GM19043 (cell line): ENCODE measurements around the gene TTC21A.

Experiments
- ATAC-seq: cut with Tn5 transposase; IDR thresholded peaks from one replicate; pipeline ENCODE4 v1.9.1; 2021; ENCODE audit warnings: low read depth; ENCODE audit not compliant: unreplicated experiment

TTC21A gene

GRCh38 chr3:39176025-39176714 is 68.7 kb downstream of the TTC21A start:
- no peak for ATAC-seq

DNA sequence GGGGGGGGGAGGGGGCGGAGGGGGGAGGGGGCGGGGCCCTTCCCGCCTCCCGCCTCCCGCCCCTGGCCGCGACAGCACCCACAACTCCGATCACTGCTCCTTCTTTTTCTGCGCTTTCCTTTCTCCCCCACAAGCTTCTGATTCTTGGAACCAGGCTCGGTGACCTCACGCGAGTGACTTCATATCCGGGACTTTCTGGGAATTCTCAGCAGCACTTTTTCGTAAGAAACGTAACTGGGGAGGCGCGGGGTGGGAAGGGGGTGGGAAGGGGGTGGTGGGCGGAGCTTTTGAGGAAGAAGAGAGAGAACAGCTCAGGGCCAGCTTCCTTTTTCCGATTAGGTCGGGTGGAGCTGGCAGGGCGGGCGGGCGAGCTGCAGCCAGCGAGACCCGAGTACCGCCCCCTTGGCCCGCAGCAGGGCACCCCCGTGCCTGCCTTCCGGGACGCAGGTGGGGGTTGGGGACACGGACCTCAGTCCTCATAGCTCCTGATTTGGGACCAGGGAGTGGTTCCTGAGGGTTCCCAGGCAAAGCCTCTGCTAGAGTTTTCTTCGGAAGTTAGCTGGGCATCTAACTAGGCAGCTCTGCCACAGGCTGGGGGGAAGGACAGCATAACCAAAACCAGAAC is 70.3 kb downstream of the TTC21A start:
- no peak for ATAC-seq

DNA sequence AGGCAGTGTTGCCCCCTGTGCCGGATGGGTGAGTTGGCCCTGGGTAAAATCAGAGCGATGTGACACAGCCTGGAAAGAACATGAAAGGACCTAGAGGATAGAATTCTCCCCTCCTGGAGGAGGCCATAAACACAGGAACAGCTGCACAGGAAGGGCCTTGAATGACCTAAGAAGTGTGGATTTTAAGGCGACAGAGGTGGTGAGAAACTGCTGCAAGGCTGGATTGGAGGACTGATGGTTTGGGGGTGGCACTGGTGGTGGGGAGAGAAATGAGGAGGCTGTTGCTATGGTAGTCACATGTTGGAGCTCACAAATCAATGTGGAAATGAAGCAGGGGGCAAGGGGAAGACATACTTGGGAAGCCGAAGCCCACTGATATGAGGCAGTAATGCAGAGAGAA is 71.1 kb downstream of the TTC21A start:
- no peak for ATAC-seq

DNA sequence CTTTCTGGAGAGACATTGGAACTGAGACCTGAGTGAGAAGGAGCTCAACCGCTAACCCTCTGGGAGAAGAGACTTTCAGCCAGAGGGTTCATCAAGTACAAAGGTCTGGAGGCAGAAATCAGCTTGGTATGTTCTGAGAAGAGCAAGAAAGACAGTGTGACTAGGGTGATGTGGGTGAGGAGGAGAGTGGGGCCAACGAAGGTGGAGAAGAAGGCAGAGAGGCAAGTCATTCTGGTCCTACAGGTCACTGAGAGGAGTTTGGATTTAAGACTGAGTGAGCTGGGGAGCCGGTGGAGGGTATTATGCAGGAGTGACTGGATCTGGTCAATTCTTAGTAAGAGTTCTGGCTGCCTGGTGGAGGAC is 72.7 kb downstream of the TTC21A start:
- ATAC-seq: no peak

GRCh38 chr3:39180546-39181346 is 73.3 kb downstream of the TTC21A start:
- peak; percentile 90 for ATAC-seq

DNA sequence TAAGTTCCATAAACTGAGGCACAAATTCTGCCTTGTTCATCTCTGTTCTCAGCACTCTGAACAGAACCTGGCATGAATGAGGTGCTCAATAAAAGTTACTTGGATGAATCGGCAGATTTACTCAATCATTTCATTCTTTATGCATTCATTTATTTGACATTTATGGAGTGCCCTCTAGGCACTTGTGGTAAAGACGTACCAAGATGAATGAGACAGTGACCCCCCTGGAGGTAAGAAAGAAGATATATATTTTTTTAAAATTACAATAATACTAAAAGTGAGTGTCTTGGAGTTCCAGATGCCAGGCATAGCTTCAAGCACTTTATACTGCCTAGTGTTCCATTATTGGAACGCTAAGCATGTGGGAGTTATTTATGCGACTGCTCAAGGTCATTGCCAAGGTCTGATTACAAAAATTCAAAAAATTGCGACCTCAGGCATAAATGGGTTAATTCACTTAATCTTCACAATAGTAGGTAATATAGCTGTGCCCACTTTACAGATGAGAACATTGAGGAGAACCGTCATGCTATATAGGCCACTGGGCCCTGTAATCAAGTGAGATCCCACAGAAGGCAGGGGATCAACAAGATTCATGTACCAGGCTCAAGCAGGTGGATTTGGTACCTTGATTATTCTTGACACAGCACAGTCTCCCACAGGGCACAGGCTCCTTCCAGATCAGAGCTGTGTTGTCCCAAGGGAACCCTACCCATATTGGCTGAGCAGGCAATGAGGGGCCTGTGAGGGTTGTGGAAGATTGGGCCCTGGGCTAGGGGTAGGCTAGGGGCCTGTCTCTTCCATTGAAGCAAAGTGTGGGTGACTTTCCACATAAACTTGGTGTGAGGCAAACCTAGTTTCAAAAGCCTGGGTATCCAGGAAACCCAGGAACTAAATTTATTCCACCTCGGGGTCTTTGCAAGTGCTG is 74.2 kb downstream of the TTC21A start:
- ATAC-seq: no peak

- ATAC-seq: no peak
These were observed 76.0 kb downstream of the TTC21A start for GRCh38 chr3:39183211-39184080.

GRCh38 chr3:39184081-39184967 is 76.8 kb downstream of the TTC21A start:
- no peak for ATAC-seq

- no peak for ATAC-seq
These were observed 77.4 kb downstream of the TTC21A start for GRCh38 chr3:39184968-39185285.

GRCh38 chr3:39185326-39185958 is 78.0 kb downstream of the TTC21A start:
- no peak for ATAC-seq

GRCh38 chr3:39185959-39186691 is 78.6 kb downstream of the TTC21A start:
- ATAC-seq: no peak

DNA sequence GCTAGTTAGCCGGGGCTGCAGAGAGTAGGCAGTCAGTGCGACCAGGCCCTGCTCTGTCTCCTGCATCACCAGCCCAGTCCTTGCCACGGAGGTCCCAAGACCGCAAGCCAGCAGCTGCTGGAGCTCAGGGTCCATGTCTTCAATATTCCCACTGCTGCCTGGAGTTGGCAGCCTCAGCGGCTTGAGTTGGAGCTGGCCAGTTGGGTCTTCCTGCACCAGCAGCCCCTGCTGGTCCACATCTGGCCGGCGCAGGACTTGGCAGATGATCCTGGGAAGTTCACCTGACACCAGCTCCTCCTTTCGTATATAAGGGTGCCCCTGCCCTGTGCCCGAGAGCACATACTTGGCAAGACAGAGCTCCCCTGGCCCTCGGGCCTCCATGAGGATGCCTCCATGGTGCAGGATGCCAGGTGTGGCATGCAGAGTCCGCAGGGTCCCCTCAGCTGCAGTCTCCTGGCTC is 79.2 kb downstream of the TTC21A start:
- no peak for ATAC-seq

GRCh38 chr3:39187372-39188155 is 80.1 kb downstream of the TTC21A start:
- no peak for ATAC-seq
